Astrocyte of the hippocampus (primary cell): Measurements from ENCODE around the gene LRRC28.
A peak's percentile ranks its signal among the peaks of the same experiment; 100 is the strongest.

Source experiments
- DNase-seq: peaks from one replicate; pipeline ENCODE4 v3.0.0; 2011; ENCODE audit warnings: low read depth, low spot score

Gene LRRC28

DNA sequence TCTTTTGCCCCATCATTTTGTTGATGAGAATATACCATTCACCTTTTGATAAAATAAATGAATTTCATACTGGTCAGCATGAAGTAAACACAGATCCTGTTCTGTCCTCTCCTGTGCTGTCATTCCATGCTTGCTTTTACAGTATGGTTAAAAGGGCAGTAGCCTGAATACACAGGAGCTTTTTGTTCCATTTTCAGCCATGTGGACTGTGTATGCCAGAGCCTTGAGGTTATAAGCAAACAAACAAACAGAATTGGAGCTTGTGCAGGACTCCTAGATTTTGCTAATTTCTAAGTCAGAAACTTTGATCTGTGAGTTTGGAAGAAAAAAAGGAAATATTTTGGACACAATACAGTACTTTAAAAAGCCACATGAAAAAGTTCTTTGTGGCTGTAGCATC is 91.9 kb downstream of the LRRC28 start:
- DNase-seq = no peak

DNA sequence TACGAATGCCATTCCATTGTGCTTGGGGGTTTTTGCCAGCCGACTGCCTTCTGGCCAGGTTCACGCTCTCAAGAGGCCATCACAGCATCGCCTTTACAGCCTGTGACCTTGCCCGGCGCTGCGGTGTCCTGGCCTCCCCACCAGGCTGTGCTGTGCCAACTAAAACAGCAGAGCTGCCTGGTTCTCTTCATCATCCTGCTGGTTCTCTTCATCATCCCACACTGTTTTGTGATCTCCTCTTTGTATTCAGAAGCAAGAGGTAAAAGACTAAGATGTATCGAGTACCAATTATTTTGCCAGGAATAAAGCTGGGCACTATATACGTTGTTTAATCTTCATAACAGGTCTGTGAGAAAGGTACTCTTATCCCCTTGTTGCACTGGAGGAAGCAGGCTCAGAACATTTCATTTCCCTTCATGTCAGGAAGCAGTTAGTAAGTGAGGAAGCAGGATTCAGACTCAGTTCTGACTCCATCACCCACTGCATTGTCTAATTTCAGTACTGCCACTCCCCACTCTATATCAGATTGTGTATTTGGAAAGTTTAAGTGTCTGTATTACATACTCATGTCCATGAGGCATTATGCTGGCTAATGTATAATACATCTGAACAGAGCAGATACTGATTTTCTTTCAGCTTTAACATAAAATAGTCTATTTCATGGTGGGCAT is 92.7 kb downstream of the LRRC28 start:
- DNase-seq = peak; percentile 19

DNA sequence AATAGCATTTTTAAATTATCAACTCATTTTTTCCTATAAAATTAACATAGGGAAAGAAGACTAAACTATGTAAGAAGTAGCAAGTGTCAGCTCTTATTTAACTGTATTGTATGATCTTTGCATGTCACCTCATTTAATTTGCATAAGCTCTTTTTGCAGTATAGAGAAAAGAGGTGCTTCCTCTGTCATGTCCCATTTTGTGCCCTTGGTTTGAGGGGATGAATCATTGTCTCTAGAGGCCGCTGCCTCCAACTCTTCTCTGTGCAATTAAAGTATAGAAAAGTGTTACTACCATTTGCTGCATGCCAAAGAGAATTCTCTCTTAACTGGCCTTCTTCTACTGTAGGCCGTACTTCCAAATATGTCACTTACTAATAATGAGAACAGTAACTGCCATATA is 93.4 kb downstream of the LRRC28 start:
- DNase-seq = no peak

DNA sequence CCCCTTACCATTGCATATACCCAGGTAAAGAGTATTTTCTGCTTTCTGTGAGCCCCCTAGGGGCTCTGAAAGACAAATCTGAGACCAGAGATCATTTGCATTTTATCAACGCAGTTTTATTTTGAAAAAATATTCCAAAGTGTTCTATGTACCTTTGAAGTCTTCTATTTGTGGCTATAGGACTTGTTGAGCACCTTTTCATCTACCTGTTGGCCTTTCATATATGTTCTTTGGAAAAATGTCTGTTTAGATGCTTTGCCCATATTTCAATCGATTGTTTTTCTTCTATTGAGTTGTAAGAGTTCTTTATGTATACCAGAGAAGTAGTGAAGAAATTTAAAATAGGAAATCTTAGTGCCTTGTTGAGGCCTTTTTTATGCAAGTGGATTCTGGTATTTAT is 94.0 kb downstream of the LRRC28 start:
- no peak for DNase-seq

DNA sequence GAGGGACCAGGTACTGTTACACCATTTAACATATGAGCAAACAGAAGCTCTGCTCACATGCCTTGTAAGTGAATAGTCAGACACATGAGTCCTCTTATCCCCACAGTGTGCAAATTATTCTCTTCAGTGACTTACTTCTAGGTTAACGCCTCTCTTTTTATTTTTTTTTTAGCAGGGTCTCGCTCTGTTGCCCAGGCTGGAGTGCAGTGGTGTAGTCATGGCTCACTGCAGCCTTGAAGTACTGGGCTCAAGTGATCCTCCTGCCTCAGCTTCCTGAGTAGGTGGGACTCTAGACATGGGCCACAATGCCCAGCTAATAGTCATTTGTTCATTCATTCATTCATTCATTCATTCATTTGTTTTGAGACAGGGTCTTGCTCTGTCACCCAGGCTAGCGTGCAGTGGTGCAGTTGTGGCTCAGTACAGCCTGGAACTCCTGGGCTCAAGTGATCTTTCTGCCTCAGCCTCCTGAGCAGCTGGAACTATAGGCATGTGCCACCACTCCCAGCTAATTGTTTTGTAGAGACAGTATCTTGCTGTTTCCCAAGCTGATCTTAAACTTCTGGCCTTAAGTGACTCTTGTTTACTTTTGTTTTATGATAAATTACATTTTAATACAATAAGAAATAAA is 94.7 kb downstream of the LRRC28 start:
- DNase-seq = no peak

DNA sequence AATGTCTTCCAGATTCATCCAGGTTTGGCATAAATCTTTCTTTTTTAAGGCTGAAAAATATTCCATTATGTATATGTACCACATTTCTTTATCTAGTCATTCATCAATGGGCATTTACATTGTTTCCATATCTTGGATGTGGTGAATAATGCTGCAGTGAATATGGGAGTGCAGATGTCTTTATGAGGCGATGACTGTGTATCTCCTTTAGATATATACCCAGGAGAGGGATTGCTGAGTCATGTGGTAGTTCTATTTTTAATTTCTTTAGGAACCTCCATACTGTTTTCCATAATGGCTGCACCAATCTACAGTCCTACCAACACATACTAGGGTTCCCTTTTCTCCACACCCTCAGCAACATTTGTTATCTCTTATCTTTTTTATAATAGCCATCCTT is 96.3 kb downstream of the LRRC28 start:
- DNase-seq = no peak

DNA sequence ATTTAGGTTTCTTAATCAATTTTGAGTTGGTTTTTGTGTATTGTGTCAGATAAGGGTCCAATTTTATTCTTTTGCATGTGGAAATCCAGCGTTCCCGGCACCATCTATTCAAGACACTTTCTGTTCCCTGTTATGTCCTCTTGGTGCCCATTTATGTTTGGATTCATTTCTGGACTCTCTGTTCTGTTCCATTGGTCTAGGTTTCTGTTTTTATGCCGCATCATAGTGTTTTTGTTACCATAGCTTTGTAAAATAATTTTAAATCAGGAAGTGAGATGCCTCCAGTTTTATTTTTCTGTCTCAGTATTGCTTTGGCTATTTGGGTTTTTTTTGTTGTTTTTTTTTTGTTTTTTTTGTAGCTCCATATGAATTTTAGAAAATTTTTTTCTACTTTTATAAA is 97.1 kb downstream of the LRRC28 start:
- no peak for DNase-seq

DNA sequence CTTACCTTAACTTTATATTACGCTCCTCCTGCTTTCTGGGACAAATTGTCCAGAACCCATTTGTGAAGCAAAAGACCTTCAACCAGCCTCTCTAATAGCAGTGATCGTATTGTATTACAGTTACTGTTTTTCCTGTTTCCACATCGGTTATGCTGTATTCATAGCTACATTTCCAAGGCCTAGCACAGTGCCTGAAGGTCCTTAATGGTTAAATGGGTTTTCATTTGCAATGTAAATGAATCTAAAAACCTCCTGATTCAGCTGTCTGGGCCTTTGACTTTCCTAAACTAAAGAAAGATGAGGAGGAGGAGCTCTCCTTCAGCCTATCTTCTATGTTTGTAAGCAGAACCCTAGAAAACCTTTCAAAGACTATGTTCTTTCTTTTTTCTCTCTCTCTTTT is 99.1 kb downstream of the LRRC28 start:
- no peak for DNase-seq

DNA sequence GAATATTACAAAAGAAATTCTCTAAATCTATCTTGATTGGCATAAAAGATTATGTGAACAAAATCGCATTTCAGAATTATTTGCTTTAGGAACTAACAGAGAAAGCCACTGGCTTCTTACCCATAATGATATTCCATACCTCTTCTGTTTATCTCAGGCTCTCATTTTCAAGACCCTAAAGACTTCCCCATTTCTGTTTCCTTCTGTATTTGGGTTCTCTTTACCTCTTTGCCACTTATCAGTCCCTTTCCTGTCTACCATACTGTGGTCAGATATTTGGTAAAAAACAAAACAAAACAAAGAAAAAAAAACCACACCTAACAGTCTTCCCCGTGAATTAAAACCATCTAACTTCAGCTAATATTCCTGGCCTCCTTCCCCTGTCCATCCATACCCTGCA is 108.5 kb downstream of the LRRC28 start:
- DNase-seq = no peak

DNA sequence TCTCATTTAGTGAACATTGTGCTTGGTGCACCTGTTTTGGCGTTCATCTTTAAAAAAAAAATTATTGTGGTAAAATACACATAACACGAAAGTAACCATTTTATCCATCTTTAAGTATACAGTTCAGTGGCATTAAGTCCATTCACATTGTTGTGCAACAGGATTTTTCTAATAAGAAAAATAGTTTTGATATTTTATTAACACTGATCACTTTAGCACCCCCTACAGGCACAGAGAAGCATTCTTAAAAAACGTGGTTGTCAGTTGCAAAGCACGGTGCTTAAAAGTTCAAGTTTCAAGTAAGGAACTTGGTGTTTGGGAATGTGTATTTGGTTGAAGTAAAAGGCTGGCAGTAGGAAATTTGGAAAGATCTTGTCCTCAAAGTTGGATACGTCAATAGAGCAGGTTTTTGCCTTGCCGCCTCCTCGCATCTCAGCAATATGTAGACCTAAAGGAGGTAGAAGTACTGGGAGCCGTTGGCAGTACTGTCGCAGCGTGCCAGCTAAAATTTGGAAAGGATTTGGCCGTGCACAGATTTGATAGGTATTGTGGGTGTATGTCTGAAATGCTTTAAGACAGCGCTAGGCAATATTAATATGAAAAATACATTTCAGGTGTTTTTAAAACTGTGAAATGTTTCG is 110.4 kb downstream of the LRRC28 start:
- no peak for DNase-seq

DNA sequence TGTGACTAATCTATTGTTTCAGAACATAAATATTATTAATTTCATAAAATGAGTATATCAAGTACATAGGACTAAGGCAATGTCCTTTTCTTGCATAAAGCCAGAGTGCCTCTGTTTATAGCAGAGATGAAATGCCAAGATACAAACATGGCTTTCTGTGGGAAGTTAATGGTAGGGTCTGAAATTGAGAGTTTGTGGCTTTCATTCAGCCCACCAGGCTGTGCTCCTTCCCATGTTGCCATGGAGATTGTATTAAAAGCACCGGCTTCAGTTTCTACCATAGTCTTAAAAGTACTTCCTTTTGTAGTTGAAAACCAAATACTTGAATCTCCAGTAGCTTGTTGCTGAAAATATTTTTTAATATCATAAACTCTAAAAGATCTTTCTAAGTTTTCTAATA is 114.0 kb downstream of the LRRC28 start:
- DNase-seq = no peak

DNA sequence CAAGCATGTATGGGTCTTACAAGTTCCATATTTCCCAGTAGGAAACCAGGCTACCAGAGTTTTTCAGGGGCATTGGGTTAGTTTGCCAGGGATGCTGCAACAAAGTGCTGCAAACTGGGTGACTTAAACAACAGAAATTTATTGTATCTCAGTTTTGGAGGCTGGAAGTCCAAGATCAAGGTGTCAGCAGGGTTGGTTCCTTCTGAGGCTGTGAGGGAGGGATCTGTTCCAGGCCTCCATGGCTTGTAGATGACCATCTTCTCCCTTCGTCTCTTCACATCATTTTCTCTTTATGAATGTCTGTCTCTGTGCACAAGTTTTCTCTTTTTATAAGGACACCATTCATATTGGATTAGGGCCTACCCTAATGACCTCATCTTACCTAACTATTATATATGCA is 114.7 kb downstream of the LRRC28 start:
- no peak for DNase-seq

DNA sequence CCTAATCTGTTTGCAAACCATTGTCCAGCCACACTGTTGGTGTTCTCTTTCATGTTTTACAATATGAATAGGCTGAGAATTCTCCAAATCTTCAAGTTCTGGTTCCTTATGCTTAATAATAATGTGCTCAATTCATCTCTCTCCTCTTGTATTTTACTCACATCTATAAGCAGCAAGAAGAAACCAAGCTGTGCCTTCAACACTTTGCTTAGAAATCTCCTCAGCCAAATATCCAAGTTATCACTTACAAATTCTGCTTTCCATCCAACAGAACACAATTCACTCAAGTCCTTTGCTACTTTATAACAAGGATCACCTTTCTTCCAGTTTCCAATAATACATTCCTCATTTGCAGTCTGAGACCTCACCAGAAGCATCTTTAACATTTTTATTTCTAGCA is 117.5 kb downstream of the LRRC28 start:
- no peak for DNase-seq

DNA sequence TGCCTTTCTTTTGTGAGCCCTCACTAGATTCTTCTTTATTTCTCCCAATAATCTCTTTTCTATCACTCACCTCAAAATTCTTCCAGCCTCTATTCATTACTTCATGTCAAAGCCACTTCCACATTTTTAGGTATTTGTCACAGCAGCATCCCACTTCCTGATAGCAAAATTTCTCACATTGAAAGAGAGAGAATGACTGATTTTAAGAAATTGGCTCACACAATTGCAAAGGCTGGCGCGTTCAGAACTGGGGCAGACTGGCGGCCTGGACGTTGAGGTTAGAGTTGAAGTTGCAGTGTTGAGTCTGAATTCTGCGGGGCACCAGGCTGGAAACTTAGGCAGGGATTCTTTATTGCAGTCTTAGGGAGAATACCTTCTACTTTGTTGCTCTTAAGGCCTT is 117.9 kb downstream of the LRRC28 start:
- no peak for DNase-seq

DNA sequence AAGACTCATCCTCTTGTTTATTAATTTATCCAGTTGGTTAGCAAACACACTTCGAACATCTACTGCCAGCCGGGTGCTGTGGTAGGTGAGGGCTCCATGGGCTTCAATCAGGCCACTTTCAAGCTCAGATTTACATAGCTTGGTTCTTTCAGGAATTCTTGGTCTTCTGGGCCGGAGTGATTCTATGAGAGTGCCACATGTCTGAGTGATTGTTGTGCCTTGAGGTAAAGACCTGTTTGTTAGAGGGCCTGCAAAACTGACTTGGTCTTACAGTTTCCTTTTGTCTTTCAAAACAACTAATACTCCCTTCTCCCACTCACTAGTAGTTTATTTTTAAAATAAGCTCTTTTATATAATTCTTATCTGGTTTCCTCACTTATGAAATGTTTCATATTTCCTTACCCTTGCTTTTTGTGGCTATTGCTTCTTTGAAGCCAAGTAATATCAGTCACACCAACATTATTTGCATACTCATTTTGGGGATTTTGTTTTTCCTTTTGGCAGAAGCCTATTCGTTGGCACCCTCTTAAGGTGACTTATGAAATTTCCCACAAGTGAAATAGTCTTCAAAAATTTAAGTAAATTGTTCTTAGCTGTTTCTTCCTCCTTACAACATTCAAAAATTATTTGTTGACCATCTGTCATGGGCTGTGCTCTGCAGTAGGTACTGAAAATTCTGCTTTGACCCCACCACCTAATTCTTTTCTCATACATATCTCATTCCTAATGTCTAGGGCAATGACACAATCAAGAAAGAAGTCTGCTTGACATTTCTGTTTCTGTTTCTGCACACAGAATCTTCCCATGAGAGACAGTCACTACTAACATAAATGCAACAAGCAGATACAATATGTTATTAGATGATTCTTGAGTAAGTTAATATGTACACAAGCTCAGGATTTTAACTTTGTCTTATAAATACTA is 120.2 kb downstream of the LRRC28 start:
- no peak for DNase-seq

DNA sequence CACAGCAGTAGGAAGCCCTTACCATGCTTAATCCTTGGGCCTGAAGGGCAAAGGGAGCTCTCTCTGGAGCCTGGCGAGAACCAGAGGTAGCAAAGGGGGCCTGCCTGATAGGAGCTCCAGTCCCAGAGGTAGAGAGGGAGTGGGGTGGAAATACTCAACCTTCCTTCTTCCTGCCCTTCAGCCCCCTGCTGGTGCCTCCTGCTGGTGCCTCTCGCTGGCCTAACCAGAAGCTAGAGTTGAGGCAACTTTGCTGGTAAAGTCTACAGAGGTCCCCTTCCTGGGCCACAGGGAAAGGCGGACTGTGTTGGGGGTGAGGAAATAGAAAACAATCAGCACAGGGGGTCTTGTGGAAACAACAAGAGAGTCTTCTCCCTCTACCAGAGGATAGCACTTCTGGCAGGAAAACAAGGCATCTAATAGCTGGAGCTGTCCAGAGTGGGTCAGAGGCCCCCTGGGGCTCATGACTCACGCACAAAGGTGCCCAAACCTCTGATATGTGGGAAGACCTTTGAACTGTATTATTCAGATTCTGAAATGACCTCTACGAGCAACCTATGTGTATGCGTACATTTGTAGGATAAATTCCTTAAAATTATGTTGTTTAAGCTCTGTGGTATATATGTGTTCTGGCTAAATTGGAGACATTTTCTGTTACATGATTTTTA is 133.9 kb downstream of the LRRC28 start:
- DNase-seq = no peak

DNA sequence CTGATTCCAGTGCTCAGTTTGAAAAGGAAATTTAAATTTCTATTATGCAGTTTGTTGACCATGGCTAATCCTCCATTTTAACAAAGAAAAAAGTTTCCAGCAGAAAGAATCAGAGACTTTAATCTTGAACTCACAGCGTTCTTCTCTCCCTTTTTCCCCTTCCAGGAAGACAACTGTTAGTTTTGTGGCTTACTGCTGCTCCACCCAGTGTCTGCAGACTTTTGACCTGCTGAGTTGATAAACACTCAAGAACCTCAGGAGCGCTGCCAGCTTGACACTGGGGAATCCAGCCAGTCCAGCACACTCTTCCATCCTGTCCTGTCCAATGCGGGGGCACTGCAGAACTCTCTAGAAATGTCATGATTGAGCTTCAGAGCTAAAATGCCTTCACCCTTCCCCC is 134.6 kb downstream of the LRRC28 start:
- peak; percentile 11 for DNase-seq

DNA sequence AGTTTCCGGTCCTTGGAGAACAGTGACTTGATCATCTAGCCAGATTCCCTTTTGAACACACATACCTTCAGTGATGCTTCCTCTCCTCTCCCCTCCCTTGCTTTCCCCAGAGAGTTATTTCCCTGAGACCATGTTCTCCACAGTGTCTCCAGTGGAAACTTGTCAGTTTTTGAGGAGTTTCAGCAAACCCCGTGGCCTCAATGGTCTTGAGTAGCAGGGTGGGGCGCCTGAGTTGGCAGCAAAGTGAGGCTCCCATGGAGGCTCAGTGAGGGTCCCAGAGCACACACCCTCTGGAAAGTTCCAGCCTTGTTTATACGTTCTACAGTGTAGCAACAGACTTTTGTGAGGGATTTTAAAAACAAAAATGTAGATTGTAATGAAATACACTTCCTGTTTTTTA is 135.1 kb downstream of the LRRC28 start:
- no peak for DNase-seq

DNA sequence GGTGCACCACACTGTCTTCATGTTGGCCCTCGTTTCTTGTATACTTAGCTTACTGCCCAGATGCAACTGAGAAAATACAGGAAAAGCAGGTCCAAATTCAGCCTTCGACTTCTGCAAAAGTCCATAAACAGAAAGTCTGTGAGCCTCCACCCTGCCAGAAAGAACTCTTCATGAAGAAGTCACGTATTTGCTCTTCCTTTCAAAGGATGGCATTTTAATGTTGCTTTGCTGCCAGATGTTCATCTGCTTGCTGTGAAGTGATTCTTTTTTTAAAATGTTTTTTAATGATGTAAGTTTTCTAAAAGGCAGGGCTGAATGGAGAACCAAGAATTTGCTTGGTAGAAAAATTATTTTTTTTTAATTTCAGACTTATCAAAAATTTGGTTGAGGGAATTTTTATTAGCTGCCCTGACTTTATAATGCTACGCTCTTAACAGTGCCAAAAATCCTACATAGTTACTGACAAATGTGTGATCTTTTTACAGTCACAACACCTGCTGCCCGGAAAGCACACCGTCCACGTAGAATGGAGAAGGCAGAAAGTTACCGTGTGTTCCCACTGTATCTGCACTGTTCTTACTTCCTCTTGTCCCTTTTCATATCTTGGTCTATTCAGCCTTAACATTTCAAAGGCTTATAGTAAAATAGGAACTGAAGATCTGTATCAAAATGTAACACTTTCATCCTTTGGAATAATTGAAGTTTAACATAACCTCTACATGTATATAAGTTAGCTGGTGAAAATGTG is 136.3 kb downstream of the LRRC28 start:
- no peak for DNase-seq

DNA sequence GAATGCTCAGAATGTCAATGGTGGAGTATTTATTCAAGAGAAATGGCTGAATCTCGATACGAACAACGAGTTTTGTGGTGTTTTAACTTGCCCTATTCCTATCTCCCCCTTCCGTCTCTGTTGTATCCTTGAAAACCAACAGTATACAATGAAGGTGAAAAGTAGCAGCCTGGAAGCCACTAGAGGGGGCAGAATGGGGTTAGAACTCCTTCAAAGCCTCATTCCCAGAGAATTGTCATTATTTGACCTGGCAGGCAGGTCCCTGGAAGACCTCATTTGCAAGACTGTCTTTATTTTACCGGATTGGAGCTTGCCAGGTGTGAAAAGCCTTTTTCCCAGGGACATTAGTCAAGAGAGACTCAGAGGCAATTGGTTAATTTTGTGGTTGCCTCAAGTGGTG is 139.4 kb downstream of the LRRC28 start:
- no peak for DNase-seq

DNA sequence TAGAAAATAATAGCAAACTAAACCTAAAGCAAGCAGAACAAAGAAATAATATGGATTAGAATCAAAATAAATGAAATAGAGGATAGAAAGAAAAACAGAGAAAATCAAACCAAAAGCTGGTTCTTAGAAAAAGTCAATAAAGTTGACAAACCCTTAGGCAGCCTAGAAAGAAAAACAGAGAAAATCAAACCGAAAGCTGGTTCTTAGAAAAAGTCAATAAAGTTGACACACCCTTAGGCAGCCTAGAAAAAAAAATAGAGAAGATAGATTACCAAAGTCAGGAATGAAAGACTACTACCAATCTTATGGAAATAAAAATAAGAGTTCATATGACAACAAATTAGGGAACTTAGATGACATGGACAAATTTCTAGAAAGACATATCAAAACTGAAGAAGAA is 142.4 kb downstream of the LRRC28 start:
- DNase-seq = no peak
